DOHH2 (cell line): ENCODE measurements around the gene LMTK2.

ENCODE experiments used
- H3F3A ChIP-seq: fragments of 200-600 bp; sonication (generic), shearing (Covaris generic); 2 replicates; pipeline ENCODE4 v1.6.0; 2016; ENCODE audit warnings: antibody characterized with exemption, mild to moderate bottlenecking; ENCODE audit not compliant: control insufficient read depth, insufficient read depth
- H3K27ac ChIP-seq: fragments of 200-600 bp; sonication (generic); 2 replicates; pipeline ENCODE4 v1.5.1; 2014; ENCODE audit warnings: low read depth, mild to moderate bottlenecking, low read length, moderate library complexity
- H3K27me3 ChIP-seq: fragments of 200-600 bp; sonication (generic); 2 replicates; pipeline ENCODE4 v1.6.1; 2014; ENCODE audit warnings: mild to moderate bottlenecking, low read length, mixed read lengths; ENCODE audit not compliant: control insufficient read depth
- H3K36me3 ChIP-seq: fragments of 200-600 bp; sonication (generic); 2 replicates; pipeline ENCODE4 v1.6.1; 2014; ENCODE audit warnings: mild to moderate bottlenecking, low read length, moderate library complexity, mixed read lengths; ENCODE audit not compliant: control insufficient read depth
- H3K4me1 ChIP-seq: fragments of 200-600 bp; sonication (generic); 2 replicates; pipeline ENCODE4 v1.6.1; 2014; ENCODE audit warnings: mild to moderate bottlenecking, low read length, mixed read lengths; ENCODE audit not compliant: control insufficient read depth
- H3K4me2 ChIP-seq: fragments of 200-600 bp; sonication (generic); 2 replicates; pipeline ENCODE4 v1.6.0; 2014; ENCODE audit warnings: mild to moderate bottlenecking, low read length, moderate library complexity
- H3K4me3 ChIP-seq: fragments of 200-600 bp; sonication (generic); 2 replicates; pipeline ENCODE4 v1.5.1; 2014; ENCODE audit warnings: mild to moderate bottlenecking, low read length, mixed read lengths
- H3K79me2 ChIP-seq: fragments of 200-600 bp; sonication (generic); 2 replicates; pipeline ENCODE4 v1.6.1; 2014; ENCODE audit warnings: mild to moderate bottlenecking, low read length, mixed read lengths; ENCODE audit not compliant: control insufficient read depth
- H3K9me2 ChIP-seq: fragments of 200-600 bp; sonication (generic); replicated peaks from 2 replicates; pipeline ENCODE4 v1.6.1; 2014; ENCODE audit warnings: mild to moderate bottlenecking, low read length, mixed read lengths; ENCODE audit not compliant: control insufficient read depth
- H3K9me3 ChIP-seq: fragments of 200-600 bp; sonication (generic); 2 replicates; pipeline ENCODE4 v1.6.1; 2014; ENCODE audit warnings: antibody characterized with exemption, low read length, mixed read lengths; ENCODE audit not compliant: control insufficient read depth, insufficient read depth
- H4K20me1 ChIP-seq: fragments of 200-600 bp; sonication (generic); 2 replicates; pipeline ENCODE4 v1.6.0; 2014; ENCODE audit warnings: low read depth, mild to moderate bottlenecking, antibody characterized with exemption, low read length, moderate library complexity; ENCODE audit not compliant: control insufficient read depth, insufficient read depth
- EZH2phosphoT487 ChIP-seq: fragments of 200-600 bp; sonication (generic); IDR thresholded peaks from 2 replicates; pipeline ENCODE4 v1.6.1; 2017; ENCODE audit warnings: borderline replicate concordance, mild to moderate bottlenecking, antibody characterized with exemption, low read length, moderate library complexity, mixed read lengths
- TF ChIP-seq, protein P1 (sequence below): fragments of 200-600 bp; sonication (generic); IDR thresholded peaks from one replicate; pipeline ENCODE4 v1.5.1; 2014; ENCODE audit warnings: antibody characterized with exemption, mild to moderate bottlenecking, low read depth, low read length; ENCODE audit not compliant: poor library complexity, severe bottlenecking

LMTK2 gene

DNA sequence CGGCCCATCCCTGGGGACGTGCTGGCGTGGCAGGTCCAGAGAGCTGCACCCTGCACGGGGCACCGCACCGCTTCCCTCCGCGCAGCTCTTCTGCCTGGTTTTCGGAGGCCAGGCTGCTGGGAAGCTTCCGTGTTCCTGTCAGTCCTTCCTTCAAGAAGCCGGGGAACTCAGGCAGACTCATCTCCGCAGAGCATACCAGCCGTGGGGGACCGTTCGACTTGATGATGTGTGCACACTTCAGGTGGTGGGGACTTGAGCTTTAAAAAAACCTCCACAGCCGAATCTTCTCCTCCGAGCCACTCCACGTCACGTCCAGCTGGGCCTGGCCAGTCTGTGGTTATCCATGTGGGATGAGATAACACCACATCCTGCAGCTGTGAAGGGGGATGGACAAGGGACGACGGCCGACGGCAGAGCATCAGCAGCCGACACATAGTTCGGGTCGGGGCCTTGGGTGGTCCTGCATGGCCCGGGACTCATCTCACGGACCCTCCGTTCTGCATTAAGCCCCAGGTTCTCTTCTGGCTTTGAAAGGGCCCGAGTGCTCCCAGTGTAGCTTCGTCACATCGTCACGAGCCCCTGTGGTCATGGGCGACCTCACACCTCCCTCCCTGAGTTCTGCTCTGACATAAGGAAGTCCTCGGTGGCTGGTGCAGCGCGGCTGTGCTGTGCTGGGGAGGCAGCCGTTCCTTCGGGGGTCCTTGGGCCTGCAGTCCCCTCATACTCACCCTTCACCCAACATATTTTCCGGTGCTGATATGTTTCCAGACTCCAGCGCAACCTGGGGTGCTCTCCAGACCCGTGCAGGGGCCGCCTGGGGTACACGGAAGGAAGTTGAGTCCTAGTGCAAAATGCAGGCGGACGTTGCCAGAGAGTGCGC, 100.0 kb downstream of the LMTK2 start:
- Histone ChIP-seq H3K4me1 (peaks cover 27% of the 10 kb centered on the region), H3K36me3 (peaks cover 10% of the 10 kb centered on the region), H3K9me2 (no peaks in the 10 kb centered on the region), H3K9me3 (no peaks in the 10 kb centered on the region), H3K27ac (no peak overlapping the region), H3K4me3 (no peak overlapping the region), H3F3A (peaks cover 13% of the 10 kb centered on the region), H4K20me1 (peaks cover 44% of the 10 kb centered on the region), H3K27me3 (peaks cover 18% of the 10 kb centered on the region), H3K4me2 (no peak overlapping the region), H3K79me2 (peaks cover 3% of the 10 kb centered on the region)
- TF ChIP-seq, protein P1, sequence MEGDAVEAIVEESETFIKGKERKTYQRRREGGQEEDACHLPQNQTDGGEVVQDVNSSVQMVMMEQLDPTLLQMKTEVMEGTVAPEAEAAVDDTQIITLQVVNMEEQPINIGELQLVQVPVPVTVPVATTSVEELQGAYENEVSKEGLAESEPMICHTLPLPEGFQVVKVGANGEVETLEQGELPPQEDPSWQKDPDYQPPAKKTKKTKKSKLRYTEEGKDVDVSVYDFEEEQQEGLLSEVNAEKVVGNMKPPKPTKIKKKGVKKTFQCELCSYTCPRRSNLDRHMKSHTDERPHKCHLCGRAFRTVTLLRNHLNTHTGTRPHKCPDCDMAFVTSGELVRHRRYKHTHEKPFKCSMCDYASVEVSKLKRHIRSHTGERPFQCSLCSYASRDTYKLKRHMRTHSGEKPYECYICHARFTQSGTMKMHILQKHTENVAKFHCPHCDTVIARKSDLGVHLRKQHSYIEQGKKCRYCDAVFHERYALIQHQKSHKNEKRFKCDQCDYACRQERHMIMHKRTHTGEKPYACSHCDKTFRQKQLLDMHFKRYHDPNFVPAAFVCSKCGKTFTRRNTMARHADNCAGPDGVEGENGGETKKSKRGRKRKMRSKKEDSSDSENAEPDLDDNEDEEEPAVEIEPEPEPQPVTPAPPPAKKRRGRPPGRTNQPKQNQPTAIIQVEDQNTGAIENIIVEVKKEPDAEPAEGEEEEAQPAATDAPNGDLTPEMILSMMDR: no peak
- no peak for TF ChIP-seq EZH2phosphoT487

DNA sequence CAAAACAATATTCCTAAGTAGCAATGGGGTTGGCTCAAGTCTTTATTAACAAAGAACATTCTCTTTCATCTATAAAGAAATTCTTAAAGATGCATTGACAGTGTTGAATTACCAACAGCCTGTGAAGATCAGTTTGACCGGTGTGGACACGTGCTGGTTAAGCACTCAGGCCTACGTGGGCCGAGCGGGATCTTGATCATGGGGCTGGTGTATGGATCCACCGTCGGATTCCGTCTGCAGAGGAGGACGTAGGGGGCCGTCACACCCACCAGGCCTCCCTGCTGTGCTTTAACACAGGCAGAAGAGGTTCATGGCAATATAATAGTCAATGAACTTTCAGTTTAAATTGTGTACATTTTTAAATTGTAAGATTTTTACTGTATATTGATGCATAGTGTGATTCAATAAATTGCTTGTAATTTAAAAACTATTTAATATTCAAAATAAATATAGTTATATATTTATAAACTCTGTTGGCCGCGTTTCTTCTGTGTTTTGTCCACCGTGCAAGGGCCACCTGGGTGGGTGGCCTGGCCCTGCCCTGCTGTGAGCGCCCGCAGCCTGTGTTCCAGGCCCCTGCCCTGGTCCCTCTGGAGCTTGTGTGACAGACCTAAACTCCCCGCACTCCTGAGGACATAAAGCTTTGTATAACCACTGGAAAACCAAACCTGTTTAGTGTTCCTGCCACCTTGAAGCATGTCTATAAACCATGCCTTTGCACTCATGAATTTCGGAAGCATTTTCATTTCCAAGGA, 102.7 kb downstream of the LMTK2 start:
- H4K20me1 ChIP-seq: peaks cover 32% of the 10 kb centered on the region; the same call in 1 of the 2 replicates
- no peaks in the 10 kb centered on the region for H3K9me2 ChIP-seq
- no peaks in the 10 kb centered on the region for H3K79me2 ChIP-seq
- H3K4me3 ChIP-seq: no peak overlapping the region
- peaks cover 10% of the 10 kb centered on the region for H3K36me3 ChIP-seq
- no peak overlapping the region for H3K4me2 ChIP-seq
- no peaks in the 10 kb centered on the region for H3K9me3 ChIP-seq
- H3F3A ChIP-seq: peaks cover 13% of the 10 kb centered on the region
- H3K27ac ChIP-seq: no peak overlapping the region
- peaks cover 5% of the 10 kb centered on the region; the same call in 1 of the 2 replicates for H3K4me1 ChIP-seq
- TF ChIP-seq, protein P1: no peak
- no peak for TF ChIP-seq EZH2phosphoT487
- H3K27me3 ChIP-seq: peaks cover 16% of the 10 kb centered on the region

DNA sequence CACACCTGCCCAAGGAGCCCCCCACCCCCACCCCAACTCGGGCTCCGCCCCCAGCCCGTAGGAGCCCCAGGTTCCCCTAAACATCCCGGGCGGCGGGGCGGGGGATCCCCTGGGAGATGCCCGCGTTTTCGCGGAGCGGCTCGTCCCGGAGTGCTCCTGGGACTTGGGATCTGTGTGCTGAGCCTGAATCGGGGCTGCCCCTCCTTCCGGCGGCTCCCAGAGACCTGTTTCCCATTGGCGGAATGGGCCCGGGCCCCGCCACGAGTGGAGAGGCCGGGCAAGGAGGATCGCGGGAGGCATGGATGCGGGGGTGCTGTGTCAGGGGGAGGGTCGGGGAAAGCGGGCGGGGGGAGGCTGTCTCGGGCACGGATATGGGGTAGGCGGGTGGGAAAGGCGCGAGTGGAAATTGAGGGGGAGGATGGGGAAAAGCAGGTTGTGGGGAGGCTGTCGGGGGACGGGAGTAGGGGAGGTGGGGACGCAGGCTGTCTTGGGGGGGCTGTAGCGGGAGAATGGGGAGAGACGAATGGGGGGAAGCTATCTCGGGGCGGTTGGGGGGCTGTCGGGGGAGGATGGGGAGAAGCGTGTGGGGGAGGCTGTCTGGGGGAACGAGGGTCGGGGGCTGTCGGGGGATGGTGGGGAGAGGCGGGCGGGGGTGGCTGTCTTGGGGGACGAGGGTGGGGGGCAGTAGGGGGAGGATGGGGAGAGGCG, 104.0 kb downstream of the LMTK2 start:
- Histone ChIP-seq H3K27me3 (peaks cover 16% of the 10 kb centered on the region), H3K79me2 (no peaks in the 10 kb centered on the region), H3K36me3 (peaks cover 7% of the 10 kb centered on the region), H4K20me1 (peaks cover 34% of the 10 kb centered on the region; the same call in 1 of the 2 replicates), H3K9me2 (no peaks in the 10 kb centered on the region), H3K9me3 (no peaks in the 10 kb centered on the region), H3K4me2 (no peak overlapping the region), H3F3A (peaks cover 17% of the 10 kb centered on the region), H3K4me1 (peaks cover 5% of the 10 kb centered on the region; the same call in 1 of the 2 replicates), H3K4me3 (no peak overlapping the region), H3K27ac (no peak overlapping the region)
- TF ChIP-seq, protein P1: no peak
- no peak for TF ChIP-seq EZH2phosphoT487
